Stimulated activated effector memory CD8-positive, alpha-beta T cell treated with anti-CD3 and anti-CD28 coated beads, Interleukin-12 subunit alpha, Interleukin-12 subunit beta, amount 100 ng/mL, for 72 hours (primary cell): ENCODE measurements around the gene WWOX.
"Not testable (repeated sequence)": the region's sequence is repeated elsewhere in the genome, so short reads cannot be mapped to it uniquely, and the experiment has no call there.

Experiments used
- ATAC-seq: fragments of 150-1000 bp; cut with Tn5 transposase; 2 replicates; pipeline ENCODE4 v1.10.0; 2021
- DNase-seq, 2 donors: peaks; one replicate each; pipeline ENCODE4 v3.0.0; 2021 to 2022; ENCODE audit warnings: low spot score in 2 of 2
- H3K27ac Mint-ChIP-seq: one replicate; pipeline ENCODE4 v1.8.0; 2022; ENCODE audit warnings: mild to moderate bottlenecking, mixed read lengths
- H3K36me3 Mint-ChIP-seq: one replicate; pipeline ENCODE4 v1.8.0; 2022; ENCODE audit warnings: mild to moderate bottlenecking, mixed read lengths
- H3K4me1 Mint-ChIP-seq: one replicate; pipeline ENCODE4 v1.8.0; 2022; ENCODE audit warnings: mixed read lengths
- H3K4me3 Mint-ChIP-seq: one replicate; pipeline ENCODE4 v1.8.0; 2022; ENCODE audit warnings: mild to moderate bottlenecking, mixed read lengths
- H3K9me3 Mint-ChIP-seq: one replicate; pipeline ENCODE4 v1.8.0; 2022; ENCODE audit warnings: mixed read lengths

WWOX gene

DNA sequence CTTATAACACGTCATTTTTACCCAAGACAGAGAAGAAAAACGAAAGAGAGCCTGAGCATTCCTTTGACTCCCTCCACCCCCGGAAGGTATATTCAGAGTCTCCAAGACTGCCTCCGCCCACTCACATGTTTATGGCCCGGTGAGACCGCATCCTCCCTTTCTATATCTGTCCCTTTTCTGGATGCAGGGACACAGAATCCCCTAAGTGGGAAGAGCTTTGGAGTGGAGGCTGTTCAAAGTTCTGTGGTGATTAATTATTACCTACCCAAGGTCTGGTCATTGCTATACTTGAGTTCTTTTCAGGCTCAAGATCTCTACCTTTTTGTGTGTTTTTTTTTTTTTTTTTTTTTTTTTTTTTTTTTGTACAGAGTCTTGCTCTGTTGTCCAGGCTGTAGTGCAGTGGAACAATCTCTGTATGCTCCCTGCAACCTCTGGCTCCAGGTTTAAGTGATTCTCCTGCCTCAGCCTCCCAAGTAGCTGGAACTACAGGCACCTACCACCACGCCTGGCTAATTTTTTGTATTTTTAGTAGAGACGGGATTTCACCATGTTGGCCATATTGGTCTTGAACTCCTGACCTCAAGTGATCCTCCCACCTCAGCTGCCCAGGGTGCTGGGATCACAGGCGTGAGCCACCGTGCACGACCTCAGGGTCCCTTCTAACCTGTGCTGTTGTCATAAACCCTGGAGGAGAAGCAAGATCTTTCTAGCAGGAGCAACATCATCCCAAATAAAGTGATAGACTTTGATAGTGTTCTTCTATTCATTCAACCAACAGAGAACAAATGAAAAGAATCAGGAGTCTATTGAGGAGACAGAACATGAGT, 407.1 kb downstream of the WWOX start:
- DNase-seq (no peak), ATAC-seq (no peak)
- Mint-ChIP-seq H3K9me3 (no peaks in the 10 kb centered on the region), H3K4me1 (no peaks in the 10 kb centered on the region), H3K4me3 (no peak overlapping the region), H3K36me3 (no peaks in the 10 kb centered on the region), H3K27ac (peak overlapping the region; percentile 17)

DNA sequence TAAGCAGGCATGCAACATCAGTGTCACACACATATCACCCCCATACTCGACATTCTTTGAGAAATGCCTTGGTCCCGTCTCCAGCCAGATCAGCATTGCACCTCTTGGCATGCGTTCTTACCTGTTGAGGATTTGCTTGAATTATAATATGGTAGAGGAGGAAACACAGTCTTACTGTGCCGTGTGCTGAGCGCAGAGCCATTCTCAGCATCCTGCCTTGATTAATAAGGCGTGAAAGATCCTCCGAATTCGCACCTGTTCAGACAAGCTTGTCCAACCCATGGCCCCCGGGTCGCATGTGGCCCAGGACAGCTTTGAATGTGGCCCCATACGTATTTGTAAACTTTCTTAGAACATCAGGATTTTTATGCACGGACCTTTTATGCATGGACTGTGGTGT, 408.1 kb downstream of the WWOX start:
- DNase-seq, result no peak
- H3K27ac Mint-ChIP-seq, result no peak overlapping the region
- no peaks in the 10 kb centered on the region for H3K4me1 Mint-ChIP-seq
- H3K4me3 Mint-ChIP-seq, result no peak overlapping the region
- H3K36me3 Mint-ChIP-seq, result no peaks in the 10 kb centered on the region
- H3K9me3 Mint-ChIP-seq, result no peaks in the 10 kb centered on the region
- ATAC-seq, result no peak

DNA sequence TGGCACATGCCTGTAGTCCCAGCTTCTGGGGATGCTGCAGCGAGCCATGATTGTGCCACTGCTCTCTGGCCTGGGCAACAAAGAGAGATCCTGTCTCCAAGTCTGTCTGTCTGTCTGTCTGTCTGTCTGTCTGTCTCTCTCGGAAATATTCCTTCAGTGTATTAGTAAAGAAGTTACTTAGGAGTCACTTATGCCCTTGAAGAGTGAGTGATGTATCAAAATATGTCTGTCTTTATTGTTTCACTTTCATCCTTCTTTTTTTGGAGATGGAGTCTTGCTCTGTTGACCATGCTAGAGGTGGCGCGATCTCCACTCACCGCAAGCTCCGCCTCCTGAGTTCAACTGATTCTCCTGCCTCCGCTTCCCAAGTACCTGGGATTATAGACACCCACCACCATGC, 410.5 kb downstream of the WWOX start:
- Mint-ChIP-seq H3K27ac (peak overlapping the region; percentile 34), H3K4me1 (no peaks in the 10 kb centered on the region), H3K9me3 (no peaks in the 10 kb centered on the region), H3K36me3 (no peaks in the 10 kb centered on the region), H3K4me3 (no peak overlapping the region)
- DNase-seq (no peak), ATAC-seq (no peak)

DNA sequence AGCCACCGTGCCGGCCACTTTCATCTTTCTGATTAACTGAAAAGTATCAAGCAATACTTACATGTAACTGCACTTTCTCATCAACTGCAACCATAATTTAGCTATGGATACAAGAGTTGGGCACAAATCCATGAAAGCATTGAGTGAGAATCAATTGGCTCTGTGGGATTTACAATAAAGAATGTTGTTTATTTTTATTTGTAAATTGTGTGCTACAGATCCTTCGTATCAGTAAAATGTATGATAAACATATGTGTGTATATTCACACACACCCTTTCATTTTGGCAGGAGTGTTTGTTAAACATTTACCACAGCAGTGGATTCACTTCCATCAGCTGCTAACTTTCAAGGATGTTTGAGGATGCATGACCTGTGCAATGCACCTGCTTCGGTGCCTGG, 411.0 kb downstream of the WWOX start:
- DNase-seq, result no peak
- ATAC-seq, result no peak
- no peaks in the 10 kb centered on the region for H3K4me1 Mint-ChIP-seq
- peak overlapping the region; percentile 34 for H3K27ac Mint-ChIP-seq
- no peaks in the 10 kb centered on the region for H3K36me3 Mint-ChIP-seq
- no peak overlapping the region for H3K4me3 Mint-ChIP-seq
- H3K9me3 Mint-ChIP-seq, result no peaks in the 10 kb centered on the region

DNA sequence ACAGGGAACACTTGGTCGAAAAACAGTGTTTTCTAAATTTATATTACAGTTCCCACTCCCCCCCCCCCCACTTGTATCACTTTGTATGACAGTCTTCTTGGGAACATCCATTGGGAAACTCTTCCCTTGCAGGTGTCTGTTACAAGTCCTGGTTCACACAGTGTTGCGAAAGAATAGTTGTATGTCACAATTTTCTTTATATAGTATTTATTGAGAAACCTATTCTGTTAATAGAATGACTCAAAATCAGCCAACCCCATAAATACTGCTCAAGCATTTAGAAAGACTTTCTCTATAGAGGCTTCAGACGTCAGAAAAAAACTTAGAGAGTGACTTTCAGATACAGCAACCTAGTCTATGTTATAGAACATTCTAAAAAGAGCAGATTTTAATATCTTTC, 414.4 kb downstream of the WWOX start:
- H3K27ac Mint-ChIP-seq, result no peak overlapping the region
- ATAC-seq, result no peak
- no peaks in the 10 kb centered on the region for H3K4me1 Mint-ChIP-seq
- no peak overlapping the region for H3K4me3 Mint-ChIP-seq
- no peaks in the 10 kb centered on the region for H3K36me3 Mint-ChIP-seq
- DNase-seq, result no peak
- no peaks in the 10 kb centered on the region for H3K9me3 Mint-ChIP-seq

DNA sequence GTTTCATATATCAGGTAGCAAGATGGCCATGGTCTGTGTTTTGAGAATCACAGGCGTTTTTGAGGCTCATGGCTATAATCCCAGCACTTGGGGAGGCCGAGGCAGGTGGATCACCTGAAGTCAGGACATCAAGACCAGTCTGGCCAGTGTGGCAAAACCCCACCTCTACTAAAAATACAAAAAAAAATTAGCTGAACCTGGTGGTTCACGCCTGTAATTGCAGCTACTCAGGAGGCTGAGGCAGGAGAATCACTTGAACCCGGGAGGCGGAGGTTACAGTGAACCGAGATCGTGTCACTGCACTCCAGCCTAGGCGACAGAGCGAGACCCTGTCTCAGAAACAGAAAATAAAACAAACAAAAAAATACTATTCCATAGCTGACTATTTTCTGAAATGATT, 415.4 kb downstream of the WWOX start:
- H3K9me3 Mint-ChIP-seq, H3K27ac Mint-ChIP-seq, H3K4me1 Mint-ChIP-seq, H3K36me3 Mint-ChIP-seq, DNase-seq, H3K4me3 Mint-ChIP-seq, ATAC-seq: not testable (repeated sequence)

DNA sequence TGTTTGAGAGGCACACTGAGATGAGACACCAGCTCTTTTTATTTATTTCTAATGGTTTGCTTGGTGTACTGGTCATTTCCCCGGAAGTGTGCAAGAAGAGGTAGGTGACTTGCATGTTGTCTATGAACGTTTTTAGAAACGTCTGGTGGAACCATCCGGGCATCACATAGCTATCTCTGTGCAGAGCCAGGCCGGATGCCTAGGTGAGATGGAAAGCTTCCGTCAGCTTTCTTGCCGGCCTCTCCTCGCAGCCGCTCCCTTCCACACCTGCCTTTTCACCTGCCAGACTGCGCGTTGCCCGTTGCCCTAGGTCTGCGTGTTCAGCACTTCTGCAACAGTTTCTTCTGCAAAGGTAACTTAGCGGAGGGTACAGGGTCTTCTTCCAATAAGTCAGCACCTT, 416.0 kb downstream of the WWOX start:
- no peaks in the 10 kb centered on the region for H3K9me3 Mint-ChIP-seq
- DNase-seq, result no peak
- no peaks in the 10 kb centered on the region for H3K4me1 Mint-ChIP-seq
- no peak for ATAC-seq
- H3K27ac Mint-ChIP-seq, result no peak overlapping the region
- no peak overlapping the region for H3K4me3 Mint-ChIP-seq
- no peaks in the 10 kb centered on the region for H3K36me3 Mint-ChIP-seq

DNA sequence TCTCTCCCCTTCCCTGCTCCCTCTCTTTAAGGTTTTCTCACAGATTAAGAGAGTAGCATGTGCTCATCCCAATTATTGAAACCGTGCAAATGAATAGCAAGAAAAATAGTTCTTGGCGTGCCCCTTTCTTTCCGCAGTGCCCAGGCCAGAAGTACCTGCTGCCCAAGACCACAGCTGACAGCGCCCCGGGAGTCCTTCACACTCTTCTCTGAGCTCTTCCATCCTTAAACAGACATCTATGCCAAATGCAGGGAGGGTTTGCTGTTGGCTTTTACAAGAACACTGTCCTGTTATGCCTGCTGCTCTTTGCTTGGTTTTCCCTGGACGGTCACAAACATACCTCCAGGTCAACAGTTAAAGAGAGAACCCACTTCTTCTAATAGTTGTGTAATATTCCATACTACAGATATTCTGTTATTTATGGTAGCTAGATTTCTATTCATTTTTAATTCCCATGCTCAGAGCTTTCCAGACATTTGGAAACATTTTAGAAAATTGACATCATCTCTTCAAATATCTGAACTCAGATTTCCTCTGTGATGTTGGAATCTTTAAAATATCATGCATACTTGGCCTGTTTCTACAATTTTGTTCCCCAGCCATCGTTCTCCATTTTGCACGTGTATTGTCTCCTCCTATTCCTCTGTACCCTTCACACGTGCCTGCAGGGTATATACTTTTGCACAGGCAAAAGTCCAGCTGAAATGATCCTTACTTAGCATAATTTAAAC, 416.7 kb downstream of the WWOX start:
- no peak for DNase-seq
- H3K9me3 Mint-ChIP-seq, result no peaks in the 10 kb centered on the region
- no peak overlapping the region for H3K4me3 Mint-ChIP-seq
- ATAC-seq, result no peak
- H3K36me3 Mint-ChIP-seq, result no peaks in the 10 kb centered on the region
- no peaks in the 10 kb centered on the region for H3K4me1 Mint-ChIP-seq
- no peak overlapping the region for H3K27ac Mint-ChIP-seq

DNA sequence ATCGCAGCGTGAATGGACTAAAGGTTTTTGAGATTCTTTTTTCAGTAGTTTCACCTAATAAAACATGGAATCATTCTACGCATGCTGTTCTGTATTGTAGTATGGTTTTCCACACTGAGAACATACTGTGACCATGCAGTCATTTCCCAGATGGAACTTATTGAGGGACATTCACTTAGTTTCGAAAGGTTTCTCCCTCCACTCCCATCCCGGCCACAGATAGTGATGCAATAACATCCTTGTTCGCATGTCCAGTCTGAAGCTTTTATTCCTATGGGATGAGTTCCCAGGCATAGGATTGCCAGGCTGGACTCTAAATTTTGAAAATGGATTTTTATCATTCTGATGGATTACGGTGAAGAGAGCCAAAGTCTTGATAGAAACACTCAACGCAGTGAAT, 420.4 kb downstream of the WWOX start:
- Mint-ChIP-seq H3K4me1 (no peaks in the 10 kb centered on the region), H3K4me3 (no peak overlapping the region), H3K9me3 (no peaks in the 10 kb centered on the region), H3K36me3 (no peaks in the 10 kb centered on the region), H3K27ac (no peak overlapping the region)
- ATAC-seq, result no peak
- DNase-seq, result no peak

DNA sequence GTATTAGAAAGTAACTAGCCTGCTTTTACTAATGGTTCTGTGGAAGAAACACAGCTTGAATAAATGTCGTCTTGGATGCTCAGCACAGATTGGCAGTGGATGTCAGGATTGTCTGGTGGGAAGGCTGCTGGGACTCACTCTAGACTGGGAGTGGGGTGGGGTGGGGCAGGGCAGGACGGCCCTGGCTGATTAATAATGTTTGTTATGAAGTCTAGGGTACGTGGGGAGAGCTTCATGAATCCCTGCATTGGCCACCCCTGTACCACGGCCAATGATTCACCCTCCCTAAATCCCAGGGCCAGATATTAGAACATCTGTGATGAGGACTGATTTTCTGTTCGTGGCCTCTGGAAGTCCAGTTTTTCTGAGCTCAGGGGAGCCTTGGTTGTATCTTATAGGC, 421.0 kb downstream of the WWOX start:
- no peaks in the 10 kb centered on the region for H3K9me3 Mint-ChIP-seq
- DNase-seq, result no peak
- no peak overlapping the region for H3K27ac Mint-ChIP-seq

DNA sequence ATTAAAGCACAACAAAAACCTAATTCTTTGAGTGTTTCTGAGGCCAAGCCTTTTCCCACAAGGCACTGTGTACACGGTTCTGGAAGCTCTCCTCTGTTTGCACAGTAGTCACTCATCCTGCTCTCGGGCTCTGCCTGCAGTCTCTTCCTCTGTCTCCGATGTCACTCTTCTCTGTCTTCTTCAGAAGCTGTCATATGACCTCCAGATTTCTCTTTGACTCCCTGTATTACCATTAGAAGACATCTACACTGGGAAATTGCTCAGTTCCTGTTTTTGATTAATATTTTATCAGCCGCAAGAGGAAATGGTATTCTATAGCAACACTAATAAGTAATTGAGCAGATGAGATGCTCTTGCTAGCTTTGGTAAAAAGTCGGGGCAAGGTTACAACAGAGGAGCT, 422.9 kb downstream of the WWOX start:
- Mint-ChIP-seq H3K9me3 (no peaks in the 10 kb centered on the region), H3K4me1 (no peaks in the 10 kb centered on the region), H3K27ac (no peak overlapping the region), H3K4me3 (no peak overlapping the region), H3K36me3 (no peaks in the 10 kb centered on the region)
- DNase-seq (no peak), ATAC-seq (no peak)

More for the DNA sequence above, 421.0 kb downstream of the WWOX start:
- Mint-ChIP-seq H3K36me3 (no peaks in the 10 kb centered on the region), H3K4me3 (no peak overlapping the region), H3K4me1 (no peaks in the 10 kb centered on the region)
- ATAC-seq, result no peak

DNA sequence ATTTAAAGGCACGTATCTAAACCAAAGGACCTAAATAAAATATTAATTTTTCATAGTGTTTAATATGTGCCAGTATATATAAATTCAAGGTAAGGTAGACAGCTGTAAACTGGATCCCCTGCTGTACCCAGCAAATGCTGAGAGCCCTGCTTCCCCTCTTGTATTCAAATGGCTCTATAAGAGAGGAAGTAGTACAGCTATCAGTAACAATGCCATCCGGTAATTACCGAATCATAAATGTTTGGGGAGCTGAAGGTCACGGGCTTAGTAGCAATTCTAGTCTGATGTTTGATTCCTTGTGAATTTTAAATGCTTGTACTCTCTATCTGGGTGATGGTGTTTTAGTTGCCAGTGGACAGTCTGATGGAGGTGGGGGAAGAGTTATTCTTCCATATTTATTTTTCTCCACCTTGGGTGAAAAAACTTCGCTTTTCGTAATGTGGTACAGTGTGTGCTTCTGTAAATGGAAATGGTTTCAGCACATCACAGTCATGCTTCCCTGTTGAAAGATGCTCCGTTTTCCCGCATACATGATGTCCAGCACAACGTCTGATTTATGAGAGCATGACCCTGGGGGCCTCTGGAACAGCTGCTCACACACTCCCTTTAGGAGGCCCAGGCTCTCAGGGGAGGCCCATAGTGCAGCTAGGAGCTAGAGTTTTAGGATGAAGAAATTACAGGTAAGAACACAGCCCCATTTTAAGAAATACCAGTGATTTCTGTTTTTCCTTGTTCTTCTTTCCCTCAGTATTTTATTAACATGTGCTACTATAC, 423.9 kb downstream of the WWOX start:
- no peak for DNase-seq
- Mint-ChIP-seq H3K36me3 (no peaks in the 10 kb centered on the region), H3K4me1 (no peaks in the 10 kb centered on the region)

DNA sequence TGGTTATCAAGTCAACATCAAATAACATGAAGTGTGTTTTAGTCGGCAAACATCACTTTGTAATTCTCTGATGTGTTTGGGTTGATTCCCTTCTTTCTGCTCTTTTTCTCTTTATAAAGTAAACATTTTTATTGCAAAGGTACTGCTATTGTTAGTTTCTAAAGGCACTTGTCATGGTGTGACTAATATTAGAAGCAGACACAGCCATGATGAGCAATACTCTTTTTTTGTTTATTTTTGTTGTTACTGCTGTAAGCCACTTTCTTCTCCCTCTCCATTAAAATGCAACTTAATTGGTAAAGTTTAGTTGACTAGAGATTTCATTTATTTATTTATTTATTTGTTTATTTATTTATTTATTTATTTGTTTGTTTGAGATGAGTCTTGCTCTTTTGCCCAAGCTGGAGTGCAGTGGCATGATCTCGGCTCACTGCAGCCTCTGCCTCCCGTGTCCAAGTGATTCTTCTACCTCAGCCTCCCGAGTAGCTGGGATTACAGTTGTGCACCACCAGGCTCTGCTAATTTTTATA, 424.7 kb downstream of the WWOX start:
- Mint-ChIP-seq H3K36me3 (no peaks in the 10 kb centered on the region), H3K9me3 (no peaks in the 10 kb centered on the region), H3K27ac (no peak overlapping the region), H3K4me3 (no peak overlapping the region), H3K4me1 (no peaks in the 10 kb centered on the region)
- DNase-seq, result no peak
- no peak for ATAC-seq

More for the DNA sequence above, 423.9 kb downstream of the WWOX start:
- Mint-ChIP-seq H3K4me3 (no peak overlapping the region), H3K9me3 (no peaks in the 10 kb centered on the region), H3K27ac (no peak overlapping the region)
- ATAC-seq, result no peak

DNA sequence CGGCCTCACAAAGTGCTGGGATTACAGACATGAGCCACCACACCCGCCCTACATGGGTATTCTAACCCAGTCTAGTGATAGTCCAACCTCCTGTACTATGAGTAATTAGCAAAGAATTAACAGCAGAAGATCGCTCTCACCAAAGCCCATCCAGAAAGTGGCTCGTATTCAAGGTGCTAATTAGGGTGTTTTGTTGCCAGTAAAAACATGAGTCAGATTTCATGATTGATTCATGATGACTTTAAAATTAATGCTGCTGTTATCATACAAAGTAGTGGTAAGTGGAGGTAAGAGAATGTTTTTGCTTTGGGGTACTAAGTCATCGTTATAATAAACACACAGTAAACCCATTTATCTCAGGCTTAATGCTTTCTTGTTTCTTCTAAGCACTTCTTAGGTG, 428.8 kb downstream of the WWOX start:
- Mint-ChIP-seq H3K27ac (no peak overlapping the region), H3K4me3 (no peak overlapping the region), H3K4me1 (no peaks in the 10 kb centered on the region), H3K36me3 (no peaks in the 10 kb centered on the region), H3K9me3 (no peaks in the 10 kb centered on the region)
- no peak for DNase-seq
- no peak for ATAC-seq

DNA sequence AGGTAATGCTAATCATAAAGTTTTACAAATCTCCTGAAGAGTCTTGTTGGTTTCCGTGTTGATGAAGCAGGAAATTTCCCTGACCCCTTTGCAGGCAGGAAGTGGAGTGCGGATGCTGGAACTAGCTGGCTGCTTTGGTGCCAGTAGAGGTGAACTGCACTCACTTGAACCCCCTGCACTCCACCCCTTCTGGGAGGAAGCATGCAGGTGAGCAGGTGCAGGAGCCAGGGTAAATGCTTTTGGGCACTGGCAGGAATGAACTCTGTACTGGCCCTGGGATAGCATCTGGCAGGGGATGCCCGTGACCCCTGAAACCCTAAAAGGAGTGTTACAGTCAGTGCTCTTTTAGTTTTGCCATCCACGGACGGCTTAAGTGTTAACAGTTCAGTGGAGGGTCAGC, 430.4 kb downstream of the WWOX start:
- H3K27ac Mint-ChIP-seq, result no peak overlapping the region
- DNase-seq, result no peak
- ATAC-seq, result no peak
- no peaks in the 10 kb centered on the region for H3K4me1 Mint-ChIP-seq
- no peak overlapping the region for H3K4me3 Mint-ChIP-seq
- H3K9me3 Mint-ChIP-seq, result no peaks in the 10 kb centered on the region
- no peaks in the 10 kb centered on the region for H3K36me3 Mint-ChIP-seq
